ENCODE measurements around the gene CMIP. TPM values are rescaled to one million over a fixed set of nuclear protein-coding genes. Genes with fewer than 3 reads are reported as not detected.

Gene CMIP
- total RNA-seq, 4 donors from 2014 or later, result 16.7 to 104 (median 43.6) TPM

DNA sequence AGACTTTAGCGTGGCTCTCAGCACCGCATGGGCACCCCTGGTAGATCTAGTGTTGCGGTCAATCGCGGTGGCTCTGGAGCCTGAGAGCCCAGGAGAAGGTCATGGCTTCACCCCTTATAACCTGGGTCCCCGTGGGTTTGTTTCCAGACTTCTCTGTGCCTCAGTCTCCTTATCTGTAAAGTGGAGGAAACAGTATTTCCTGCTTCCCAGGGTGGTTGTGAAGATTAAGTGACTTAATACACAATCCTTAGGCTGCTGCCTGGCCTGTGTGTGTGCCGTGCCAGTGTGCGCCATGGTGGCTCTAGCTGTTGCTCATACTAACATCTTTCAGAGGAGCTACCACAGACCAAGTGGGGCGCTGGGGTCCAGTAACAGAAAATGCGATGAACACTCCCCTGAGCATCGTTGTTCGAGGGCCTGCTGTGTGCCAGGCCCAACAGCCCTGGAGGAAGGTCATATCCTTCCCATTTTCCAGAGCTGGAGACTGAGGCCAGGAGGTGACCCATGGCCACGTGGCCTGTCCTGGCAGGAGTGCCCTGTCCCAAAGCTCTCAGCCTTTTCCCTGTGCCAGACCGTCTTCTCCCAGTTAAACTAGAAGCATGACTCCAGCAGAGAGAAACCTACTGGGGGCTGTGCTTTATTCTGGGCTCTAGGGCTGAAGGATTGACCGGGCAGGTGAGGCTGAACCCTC is 70.1 kb downstream of the CMIP start:
- Histone ChIP-seq H3K36me3 (no peaks in the 10 kb centered on the region), H3K4me3 (no peak overlapping the region), H3K9me3 (no peaks in the 10 kb centered on the region), H3K27me3 (no peaks in the 10 kb centered on the region), H3K4me1 (peaks cover 0 to 6% of the 10 kb centered on the region in 2 donors), H3K27ac (no peak overlapping the region)
- DNase-seq, result no peak
- no peak for TF ChIP-seq POLR2A (IDR thresholded peaks at IDR 0.05)
- TF ChIP-seq, protein P1, sequence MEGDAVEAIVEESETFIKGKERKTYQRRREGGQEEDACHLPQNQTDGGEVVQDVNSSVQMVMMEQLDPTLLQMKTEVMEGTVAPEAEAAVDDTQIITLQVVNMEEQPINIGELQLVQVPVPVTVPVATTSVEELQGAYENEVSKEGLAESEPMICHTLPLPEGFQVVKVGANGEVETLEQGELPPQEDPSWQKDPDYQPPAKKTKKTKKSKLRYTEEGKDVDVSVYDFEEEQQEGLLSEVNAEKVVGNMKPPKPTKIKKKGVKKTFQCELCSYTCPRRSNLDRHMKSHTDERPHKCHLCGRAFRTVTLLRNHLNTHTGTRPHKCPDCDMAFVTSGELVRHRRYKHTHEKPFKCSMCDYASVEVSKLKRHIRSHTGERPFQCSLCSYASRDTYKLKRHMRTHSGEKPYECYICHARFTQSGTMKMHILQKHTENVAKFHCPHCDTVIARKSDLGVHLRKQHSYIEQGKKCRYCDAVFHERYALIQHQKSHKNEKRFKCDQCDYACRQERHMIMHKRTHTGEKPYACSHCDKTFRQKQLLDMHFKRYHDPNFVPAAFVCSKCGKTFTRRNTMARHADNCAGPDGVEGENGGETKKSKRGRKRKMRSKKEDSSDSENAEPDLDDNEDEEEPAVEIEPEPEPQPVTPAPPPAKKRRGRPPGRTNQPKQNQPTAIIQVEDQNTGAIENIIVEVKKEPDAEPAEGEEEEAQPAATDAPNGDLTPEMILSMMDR (IDR thresholded peaks at IDR 0.05), result no peak
- intact Hi-C loops (cut with DNase I; ENCODE audit: low total_unique reads), result no loop called here

DNA sequence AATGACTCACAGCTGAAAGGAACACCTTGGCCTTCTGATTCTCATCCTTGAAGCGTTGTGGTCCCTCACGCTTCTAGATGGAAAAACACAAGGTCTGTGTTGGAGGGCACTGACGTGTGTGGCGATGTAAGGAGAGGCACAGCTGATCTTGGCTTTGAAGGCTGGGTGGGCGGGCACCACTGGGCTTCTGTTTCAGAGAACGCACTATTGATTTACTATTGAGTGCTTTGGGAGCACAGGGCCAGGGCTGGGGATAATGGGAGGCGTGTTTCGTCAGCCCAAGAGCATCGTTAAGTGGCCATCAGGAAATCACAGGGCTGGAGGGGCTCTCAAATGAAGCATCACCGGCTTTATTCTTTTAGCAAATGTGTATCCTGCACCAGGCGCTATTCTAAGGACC is 70.7 kb downstream of the CMIP start:
- H3K9me3 ChIP-seq, result no peaks in the 10 kb centered on the region
- no peak overlapping the region for H3K4me3 ChIP-seq
- H3K27me3 ChIP-seq, result no peaks in the 10 kb centered on the region
- intact Hi-C loops (cut with DNase I; ENCODE audit: low total_unique reads), result no loop called here
- H3K27ac ChIP-seq, result no peak overlapping the region
- TF ChIP-seq, protein P1 (IDR thresholded peaks at IDR 0.05), result no peak
- no peak for TF ChIP-seq POLR2A (IDR thresholded peaks at IDR 0.05)
- DNase-seq, result no peak
- H3K36me3 ChIP-seq, result no peaks in the 10 kb centered on the region
- H3K4me1 ChIP-seq, result peaks cover 0 to 6% of the 10 kb centered on the region in 2 donors

DNA sequence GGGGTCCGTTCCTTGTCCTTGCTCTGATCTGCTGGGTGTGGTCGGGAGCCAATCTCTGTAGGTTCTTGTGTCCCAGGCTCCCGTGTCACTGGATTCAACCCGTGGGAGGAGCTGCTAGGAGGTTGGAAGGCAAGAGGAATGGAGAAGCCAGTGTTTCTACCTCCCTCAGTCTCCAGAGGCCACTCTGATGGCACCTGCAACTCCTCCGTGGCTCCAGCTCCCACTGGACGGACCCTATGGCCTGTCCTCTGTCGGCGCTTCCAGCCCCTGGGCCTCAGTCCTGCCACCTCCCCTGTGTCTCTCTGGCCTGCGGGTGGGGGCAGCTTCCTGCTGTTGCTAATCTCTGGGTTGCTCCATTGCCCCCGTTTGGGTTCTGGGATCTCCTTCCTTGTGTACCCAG is 71.1 kb downstream of the CMIP start:
- Histone ChIP-seq H3K27me3 (no peaks in the 10 kb centered on the region), H3K27ac (no peak overlapping the region), H3K4me1 (peaks cover 0 to 6% of the 10 kb centered on the region in 2 donors), H3K4me3 (no peak overlapping the region), H3K36me3 (no peaks in the 10 kb centered on the region), H3K9me3 (no peaks in the 10 kb centered on the region)
- TF ChIP-seq POLR2A (IDR thresholded peaks at IDR 0.05), result no peak
- TF ChIP-seq, protein P1 (IDR thresholded peaks at IDR 0.05), result no peak
- intact Hi-C loops (cut with DNase I; ENCODE audit: low total_unique reads), result no loop called here
- no peak for DNase-seq

DNA sequence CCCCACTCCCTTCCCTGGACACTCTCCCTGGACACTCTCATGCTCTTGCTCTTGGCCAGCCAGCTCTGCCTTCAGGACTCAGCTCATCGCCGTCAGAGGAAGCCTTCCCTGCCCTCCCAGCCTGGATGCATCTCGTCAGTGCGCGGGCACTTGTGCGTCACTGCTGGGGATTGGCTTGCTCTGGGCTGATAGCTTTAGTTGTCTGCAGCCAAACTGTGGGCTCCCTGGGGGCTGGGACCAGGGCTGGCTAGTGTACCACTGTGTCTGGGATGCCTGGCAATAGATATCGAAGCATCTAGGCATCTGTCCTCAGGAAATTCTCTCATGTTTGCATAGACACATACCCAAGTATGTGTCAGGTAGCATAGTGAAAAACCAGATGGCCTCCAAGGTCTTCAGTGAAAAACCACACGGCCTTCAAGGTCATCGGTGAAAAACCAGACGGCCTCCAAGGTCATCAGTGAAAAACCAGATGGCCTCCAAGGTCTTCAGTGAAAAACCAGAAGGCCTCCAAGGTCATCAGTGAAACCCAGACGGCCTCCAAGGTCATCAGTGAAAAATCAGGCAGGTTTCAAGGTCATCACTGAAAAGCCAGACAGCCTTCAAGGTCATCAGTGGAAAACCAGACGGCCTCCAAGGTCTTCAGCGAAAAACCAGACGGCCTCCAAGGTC is 72.0 kb downstream of the CMIP start:
- H3K4me1 ChIP-seq, result peaks cover 0 to 6% of the 10 kb centered on the region in 2 donors
- H3K27me3 ChIP-seq, result no peaks in the 10 kb centered on the region
- H3K36me3 ChIP-seq, result no peaks in the 10 kb centered on the region
- TF ChIP-seq, protein P1 (IDR thresholded peaks at IDR 0.05), result no peak
- no peak for TF ChIP-seq POLR2A (IDR thresholded peaks at IDR 0.05)
- H3K27ac ChIP-seq, result no peak overlapping the region
- H3K4me3 ChIP-seq, result no peak overlapping the region
- intact Hi-C loops (cut with DNase I; ENCODE audit: low total_unique reads), result no loop called here
- H3K9me3 ChIP-seq, result no peaks in the 10 kb centered on the region
- DNase-seq, result no peak

DNA sequence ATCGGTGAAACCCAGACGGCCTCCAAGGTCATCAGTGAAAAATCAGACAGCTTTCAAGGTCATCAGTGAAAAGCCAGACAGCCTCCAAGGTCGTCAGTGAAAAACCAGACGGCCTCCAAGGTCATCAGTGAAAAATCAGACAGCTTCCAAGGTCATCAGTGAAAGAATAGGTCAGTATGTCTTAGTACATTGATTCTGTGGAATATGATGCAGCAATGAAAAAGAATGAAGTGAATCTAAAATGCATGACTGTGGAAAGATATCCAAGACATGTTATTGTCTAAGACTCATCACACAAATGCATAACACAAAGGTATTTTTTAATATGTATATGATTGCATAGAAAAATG is 72.5 kb downstream of the CMIP start:
- Histone ChIP-seq H3K36me3 (no peaks in the 10 kb centered on the region), H3K27ac (no peak overlapping the region), H3K4me3 (no peak overlapping the region), H3K9me3 (no peaks in the 10 kb centered on the region), H3K27me3 (no peaks in the 10 kb centered on the region), H3K4me1 (peaks cover 0 to 6% of the 10 kb centered on the region in 2 donors)
- TF ChIP-seq, protein P1 (IDR thresholded peaks at IDR 0.05), result no peak
- TF ChIP-seq POLR2A (IDR thresholded peaks at IDR 0.05), result no peak
- intact Hi-C loops (cut with DNase I; ENCODE audit: low total_unique reads), result no loop called here
- DNase-seq, result no peak
